NCI-H2029 (cell line): ENCODE data around the gene HDAC4.
A peak's percentile ranks its signal among the peaks of the same experiment; 100 is the strongest.

Source experiments
- DNase-seq: peaks from one replicate; lab custom pipeline; 2025; lab: John Stamatoyannopoulos, UW

The HDAC4 gene

DNA sequence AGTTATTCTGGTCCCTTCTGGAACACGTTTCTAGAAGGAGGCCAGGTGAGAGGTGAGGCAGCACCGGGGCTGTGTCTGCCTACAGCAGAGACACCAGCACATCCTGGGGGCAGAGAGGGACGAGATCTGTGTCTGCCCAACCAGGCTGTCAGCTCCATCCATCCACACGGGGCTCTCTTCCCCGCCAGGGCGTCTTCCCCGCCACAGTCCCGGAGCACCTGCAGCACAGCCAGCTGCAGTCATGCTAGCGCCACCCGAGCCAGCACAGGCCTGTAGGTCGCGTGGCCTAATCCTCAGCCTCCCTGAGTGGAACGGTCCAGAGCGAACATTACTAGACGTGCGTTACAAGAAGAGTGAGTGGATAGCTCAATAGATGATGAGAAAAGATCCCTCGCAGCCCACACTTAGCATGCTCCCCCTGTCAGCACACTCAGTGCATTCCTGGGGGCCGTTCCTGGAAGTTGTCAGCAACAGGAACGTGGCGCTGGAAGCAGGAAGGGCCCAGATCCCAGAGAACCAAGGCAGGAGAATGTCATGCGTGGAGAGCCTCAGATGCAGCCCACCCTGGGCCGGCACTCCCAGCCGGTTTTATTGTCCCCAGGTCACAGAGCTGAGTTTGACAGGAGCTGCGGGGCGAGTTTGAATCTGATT lies 374.0 kb downstream of the HDAC4 start:
- no peak for DNase-seq

DNA sequence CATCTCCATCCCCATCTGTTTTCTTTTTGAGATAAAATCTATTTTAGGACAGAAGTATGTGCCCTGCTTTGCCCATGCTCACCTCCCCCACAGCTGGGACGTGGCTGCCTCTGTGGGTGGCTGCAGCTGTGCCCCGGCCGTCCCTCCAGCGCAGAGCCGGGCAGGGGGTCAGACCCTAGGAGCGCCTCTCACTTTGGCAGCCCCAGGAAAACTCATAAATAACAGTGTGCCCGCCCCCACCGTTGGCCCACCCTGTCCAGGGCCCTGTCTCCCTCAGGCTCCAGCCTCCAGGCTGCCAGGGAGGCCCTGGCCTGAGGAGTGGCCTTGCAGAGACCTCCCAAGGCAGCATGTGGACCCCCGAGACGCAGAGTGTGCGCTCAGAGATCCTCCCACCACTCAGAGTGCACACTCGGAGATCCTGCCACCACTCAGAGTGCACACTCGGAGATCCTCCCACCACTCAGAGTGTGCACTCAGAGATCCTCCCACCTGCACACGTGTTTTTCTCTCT lies 374.8 kb downstream of the HDAC4 start:
- no peak for DNase-seq

DNA sequence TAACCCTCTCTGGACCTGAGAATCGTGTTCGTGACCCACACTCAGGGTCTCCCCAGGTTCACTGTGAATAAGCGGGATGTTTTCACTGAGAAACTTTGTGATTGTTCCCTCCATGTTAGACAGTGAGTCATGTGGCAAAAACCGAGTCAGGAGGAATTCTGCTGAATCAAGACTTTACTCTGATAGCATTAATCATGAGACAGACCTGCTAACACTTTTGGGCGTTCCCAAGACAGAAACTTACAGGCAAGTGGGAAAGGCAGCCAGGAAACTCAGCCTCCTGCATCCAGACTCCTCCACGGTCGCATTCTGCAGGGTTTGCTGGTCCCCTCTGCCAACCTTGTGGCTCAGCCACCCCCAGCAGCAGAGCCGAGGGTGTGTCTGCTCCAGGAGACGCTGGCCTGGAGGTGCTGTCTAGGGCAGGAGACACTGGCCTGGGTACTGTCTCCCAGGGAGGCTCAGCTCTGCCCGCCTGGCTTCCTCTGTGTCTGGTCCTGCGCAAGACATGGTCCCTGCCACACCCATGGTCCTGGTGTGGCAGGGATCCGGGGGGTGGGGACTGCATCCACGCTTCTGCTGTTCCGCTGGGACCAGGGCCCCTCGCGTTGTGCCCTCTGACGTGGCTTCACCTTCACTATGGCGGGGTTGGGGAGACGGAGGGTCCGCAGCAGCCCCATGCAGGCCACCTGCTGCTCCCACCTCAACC lies 375.6 kb downstream of the HDAC4 start:
- DNase-seq = no peak

DNA sequence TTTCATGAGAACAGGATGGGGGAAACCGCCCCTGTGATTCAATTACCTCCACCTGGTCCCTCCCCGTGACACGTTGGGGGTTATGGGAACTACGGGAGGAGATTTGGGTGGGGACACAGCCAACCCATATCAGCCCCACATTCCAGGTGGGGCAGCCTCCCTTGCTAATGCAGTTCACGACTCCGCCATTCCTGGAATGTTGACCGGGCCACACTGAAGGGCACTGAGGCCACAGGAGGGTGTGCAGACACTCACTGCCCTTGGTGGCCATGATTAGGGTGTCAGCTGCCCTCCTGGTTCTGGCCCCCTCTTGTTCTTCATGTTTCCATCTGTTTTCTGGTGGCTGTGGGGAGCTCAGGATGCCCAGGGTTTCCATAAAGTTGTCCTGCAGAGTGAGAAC lies 376.6 kb downstream of the HDAC4 start:
- DNase-seq = no peak

DNA sequence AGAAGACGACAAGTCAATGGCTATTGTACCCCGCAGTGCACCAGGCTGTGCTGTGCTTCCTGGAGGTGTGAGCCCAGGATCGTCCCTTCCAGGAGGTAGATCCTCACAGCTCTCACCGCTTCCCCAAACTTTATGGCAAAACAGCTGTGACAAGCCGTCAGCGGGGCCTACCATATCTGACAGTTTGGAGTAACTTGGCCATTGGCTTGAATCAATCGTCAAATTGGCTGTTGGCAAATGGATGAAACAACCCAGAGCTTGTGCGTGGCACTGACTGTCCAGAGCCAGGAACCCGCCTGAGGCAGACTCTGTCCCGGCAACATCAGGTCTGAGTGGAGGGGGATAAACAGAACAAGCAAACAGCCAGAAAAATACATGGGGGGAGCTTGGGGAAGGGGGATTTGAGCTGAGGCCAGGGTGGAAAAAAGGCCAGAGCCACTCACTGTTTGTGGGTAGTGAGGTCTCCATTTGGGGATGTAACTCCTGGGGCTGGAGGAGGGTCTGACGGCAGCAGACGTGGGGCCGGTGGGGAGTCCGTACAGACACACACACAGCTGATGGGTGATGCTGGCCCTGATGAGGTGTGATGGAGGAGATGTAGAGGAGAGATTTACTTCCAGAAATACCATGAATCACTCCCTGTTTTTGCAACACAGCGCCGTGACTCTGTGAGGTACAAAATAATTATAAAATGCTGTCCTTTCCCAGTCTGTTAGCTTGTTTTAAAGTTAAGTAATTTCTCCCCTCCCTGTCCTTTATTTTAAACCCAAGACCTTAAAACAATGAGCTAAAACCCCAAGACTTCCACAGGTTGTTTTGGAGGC lies 378.2 kb downstream of the HDAC4 start:
- no peak for DNase-seq

DNA sequence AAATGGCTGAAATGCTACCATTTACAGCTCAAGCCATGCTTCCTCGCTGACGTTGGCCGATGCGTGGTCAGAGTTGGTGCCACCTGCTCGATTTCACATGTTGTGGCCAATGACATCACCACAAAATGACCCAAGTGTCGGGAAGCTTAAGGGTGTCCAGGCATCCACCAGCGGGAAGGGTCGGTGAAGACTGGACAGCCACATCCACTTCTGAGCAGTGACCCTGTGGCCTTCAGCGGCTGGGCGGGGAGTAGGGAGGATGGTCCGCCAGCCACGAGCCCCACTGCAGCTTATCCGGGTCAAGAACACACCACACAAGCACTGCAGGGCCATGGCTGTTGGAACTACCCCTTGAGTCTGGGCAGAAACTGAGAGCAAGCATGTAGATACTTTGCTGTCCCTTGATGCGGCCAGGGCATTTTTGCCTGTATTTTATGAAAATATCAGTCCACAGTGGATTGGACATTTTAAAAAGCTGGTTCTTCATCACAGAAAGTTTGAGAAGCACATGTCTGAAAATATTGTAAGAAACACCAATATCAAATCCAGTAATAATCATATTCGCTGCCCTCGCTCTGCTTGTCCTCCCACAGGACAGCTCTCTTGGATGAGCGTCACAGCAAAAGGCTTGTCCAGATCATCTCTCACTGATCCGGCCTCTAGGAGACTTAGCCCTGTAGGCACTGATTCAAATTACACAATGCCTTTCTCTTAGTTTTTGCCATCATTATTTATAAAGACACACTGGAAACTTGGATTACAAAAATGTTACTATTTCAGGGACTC lies 379.0 kb downstream of the HDAC4 start:
- DNase-seq = no peak

DNA sequence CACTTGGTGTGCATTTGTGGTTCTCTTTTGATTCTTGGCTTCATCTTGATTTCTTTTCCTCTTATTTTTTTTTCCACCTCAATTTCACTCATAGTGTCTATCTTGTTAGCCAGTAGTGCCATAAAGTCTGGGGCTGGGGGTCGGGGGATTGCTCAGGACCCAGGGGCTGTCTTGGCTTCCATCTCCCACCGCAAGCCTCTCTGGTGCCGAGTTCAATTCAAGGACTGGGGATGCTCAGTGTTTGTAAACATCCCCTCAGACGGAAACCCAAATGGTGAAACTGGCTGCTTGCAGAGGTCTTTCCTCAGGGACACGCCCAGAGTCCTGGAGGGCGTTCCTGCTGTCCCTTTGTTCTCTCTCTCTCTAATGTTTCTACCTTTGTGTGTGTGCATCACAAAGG lies 379.6 kb downstream of the HDAC4 start:
- no peak for DNase-seq

DNA sequence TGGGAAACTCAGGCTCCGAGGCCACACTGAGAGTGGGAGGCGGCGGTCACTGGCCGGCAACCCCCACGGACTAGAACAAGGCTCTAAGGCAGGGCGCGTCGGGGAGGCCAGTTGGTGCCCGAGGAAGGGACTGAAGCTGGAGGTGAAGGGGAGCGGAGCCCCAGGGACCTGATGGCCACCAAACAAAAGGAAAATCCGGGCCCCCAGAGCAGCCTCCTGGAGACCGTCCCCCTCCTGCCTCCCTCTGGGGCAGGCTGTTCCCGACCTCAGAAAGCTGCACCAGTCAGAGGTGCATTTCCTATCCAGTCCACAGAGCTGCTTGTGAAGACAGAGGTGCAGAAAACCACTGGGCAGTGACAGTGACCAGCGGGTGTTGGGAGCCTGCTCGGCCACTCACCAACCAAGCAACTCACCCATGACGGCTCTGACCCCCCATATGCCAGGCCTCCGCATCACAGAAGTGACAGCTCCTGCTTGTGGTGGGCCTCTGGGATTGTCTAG lies 380.2 kb downstream of the HDAC4 start:
- no peak for DNase-seq

DNA sequence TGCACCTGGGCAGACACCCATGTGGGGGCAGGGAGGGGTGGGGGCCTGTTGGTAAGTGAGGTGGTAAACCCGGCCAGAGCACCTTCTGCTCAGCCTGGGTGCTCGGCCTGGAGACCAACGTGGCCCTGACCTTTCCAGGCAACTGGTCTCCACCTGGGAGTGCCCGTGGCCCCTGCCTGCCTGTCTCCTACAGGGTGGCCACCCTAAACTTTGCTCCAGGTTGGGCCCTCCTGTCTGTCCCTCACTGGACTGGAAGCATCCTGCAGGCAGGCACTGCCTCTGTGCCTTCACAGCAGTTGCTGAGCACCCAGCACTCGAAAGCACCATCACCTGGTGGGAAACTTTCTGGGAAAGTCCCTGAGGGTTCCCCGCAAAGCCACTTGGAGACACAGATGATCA lies 381.6 kb downstream of the HDAC4 start:
- no peak for DNase-seq

DNA sequence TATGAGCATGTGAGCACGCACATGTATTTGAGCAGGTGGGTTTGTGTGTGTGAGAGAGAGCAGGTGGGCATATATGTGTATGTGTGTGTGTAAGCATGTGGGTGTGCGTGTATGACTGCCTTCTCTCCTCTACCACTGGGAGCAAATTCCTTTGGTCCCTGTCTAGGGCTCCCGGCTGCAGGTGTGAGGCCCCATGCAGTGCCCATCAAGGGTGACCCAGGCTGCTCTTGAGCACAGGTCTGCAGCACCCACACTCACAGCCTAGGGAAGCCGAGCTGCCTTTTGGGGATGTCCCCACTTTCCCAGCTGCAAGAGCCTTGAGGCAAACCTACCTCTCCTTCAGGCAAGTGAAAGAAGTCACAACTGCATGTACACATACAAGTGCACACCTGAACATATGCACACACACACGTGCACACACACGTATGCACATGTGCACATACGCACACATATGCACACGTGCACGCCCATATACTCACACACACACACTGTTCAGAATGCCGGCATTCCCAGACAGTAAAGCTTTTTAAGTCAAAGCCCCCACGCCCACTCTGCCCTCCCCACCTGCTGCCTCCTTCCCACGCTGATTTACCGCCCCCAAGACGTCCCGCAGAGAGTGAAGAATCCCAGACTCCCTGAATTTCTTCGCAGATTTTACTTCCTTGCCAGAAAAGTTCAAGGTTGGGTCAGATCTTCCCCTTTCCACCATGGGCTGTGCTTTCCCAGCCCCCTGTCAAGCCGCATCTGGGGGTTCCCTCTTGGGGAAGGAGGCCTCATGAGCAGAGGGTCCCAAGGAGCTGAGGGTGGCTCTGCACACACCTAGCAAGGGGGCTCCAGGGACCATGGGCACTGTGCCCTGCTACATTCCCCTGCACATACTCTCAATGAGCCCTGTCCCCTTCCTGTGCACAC lies 382.3 kb downstream of the HDAC4 start:
- DNase-seq = no peak

DNA sequence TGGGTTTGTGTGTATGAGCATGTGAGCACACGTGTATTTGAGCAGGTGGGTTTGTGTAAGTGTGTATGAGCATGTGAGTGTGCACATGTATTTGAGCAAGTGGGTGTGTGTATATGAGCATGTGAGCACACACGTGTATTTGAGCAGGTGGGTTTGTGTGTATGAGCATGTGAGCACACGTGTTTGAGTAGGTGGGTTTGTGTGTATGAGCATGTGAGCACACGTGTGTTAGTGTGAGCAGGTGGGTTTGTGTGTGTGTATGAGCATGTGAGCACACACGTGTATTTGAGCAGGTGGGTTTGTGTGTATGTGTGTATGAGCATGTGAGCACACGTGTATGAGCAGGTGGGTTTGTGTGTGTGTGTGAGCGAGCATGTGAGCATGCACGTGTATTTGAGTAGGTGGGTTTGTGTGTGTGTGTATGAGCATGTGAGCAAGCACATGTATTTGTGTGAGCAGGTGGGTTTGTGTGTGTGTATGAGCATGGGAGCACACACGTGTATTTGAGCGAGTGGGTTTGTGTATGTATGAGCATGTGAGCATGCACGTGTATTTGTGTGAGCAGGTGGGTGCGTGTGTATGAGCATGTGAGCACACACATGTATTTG lies 383.2 kb downstream of the HDAC4 start:
- no peak for DNase-seq

DNA sequence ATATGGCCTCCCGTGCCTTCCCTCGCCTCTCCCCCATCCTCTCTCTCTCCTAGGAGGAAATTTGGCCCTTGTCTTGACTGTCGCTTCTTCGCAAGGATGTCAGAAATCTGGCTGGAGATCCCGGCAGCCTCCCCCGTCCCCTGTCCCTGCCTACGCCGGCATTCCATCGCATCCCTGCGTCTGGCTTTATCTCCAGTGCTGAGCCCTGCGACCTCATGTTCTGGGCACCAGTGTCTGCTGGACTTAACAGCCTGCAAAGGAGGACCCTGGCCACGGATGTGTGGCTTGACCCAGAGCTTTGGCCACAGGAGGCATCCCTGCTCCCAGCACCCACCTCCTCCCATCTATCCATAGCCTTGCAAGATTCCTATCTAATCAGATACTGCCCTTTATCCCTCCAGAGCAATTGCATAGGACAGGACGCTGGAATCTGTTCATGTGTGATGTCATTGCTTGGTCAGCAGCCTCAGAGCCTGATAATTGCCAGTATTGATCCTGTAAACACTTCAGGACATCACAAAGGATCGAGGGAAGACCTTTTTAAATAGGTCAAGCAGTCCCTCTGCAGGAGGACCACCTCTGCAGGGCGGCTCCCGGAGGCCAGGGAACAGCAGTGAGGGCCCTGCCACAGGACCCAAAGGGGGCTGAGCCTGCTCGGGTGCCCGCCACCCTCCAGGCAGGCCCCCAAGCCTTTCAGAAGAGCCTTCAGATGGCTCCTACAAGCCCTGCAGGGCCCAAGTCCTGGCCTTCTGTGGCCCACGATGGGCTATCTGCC lies 384.7 kb downstream of the HDAC4 start:
- no peak for DNase-seq

DNA sequence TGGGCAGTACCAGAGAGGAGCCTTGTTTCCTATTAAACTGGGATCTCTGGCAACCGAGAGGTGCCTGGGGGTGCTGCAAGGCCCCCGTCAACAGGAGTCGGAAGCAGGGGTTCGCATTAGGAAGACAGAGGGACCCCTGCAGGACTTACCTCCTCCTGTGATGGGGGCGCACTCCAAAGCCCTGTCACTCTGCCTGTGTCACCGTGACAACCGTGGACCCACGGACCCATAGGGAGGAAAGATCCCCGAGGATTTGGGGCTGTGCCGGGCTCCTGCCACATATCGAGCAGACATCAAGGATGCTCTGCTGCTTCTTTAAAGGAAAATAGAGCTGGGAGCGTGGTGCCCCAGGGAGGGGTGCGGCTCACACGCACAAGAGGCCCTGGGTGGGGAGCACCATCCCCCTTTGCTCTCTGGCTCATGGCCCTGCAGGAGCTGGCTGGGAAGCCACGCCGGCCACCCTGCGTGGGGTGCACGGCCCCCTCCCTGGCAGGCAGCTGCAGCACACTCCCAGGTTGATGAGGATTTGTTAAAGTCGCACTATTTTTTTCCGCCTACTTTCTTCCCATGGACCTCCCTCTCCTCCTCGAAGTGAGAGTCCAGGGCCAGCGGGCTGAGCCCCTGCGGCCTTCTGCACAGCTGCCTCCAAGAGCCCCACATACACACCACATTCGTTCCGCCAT lies 385.5 kb downstream of the HDAC4 start:
- no peak for DNase-seq

DNA sequence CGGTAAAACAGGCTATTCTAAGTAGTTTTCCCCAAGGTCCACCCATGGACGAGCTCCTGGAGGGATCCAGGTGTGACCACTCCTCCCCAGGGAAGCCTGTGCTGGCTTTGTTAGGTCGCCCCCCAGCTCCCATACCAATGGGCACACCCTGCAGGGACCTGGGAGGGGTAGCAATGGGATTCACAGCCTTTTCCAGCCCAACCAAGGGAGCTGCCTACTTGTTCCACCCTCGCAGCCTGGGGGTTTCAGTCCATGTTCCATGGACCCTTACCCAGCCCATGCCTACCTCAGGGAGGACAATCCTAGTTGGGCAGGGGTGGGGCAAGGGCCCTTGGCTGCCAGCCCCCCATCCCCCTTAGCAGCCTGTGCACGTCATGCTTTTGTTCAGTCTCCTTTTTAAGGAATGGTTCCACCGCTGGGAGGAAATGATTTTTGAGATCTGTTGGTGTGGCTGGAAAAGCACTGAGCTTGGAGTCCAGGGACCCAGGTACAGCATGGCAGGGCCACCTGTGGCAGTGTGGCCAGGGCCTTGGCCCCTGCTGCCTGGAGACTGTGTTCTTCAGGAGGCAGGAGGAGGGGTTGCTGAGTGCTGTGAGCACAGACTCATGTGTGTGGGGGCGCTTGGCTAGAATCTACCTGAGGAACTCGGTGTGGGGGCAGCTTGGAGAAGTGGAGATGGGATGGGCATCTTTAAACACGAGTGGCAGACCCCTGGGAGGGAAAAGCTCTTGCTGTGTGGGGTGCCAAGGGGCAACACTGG lies 386.2 kb downstream of the HDAC4 start:
- no peak for DNase-seq

DNA sequence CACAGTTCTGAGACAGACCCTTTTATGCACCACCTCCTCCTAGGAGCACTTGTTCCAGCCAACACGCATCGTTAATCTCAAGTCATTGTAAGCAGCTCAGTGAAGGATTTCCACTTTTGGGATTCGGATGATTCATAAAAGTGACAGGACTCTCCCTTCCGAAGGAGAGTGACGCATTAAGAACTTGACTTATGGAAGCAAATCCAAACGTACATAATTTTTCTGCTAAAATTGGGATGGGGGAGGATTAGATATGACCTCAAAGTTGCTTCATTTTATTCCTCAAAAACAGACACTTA lies 387.2 kb downstream of the HDAC4 start:
- DNase-seq = no peak

DNA sequence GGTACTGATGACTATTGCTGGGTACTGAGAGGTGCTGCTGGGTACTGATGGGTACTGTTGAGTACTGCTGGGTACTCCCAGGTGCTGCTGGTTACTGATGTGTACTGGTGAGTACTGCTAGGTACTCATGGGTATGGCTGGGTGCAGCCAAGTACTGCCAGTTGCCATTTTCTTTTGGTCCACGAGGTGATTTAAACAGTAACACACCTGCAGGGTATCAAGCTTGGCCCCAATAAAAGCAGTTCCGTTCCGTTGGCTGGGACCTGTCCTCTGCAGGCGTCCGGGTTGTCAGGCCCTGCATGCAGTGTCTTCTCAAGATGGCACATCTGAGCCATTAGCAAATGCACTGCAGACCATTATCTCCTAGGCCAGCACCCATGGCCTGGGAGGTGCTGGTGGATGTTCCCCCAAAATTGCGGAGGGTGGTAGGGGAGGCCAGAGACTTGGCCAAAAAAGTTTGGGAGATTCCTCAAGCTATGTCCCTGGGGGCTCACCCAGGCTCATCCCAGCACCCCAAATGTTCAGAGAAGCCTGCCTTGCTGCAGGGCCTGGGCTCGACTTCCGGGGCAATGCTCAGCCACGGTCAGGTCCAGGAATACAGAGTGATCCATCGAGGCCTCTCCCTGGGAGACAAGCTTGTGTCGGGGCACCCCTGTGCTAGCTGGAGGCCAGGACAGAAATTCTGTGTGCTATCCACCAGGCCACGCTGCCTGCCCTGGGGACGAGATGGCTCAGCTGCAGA lies 387.7 kb downstream of the HDAC4 start:
- no peak for DNase-seq

DNA sequence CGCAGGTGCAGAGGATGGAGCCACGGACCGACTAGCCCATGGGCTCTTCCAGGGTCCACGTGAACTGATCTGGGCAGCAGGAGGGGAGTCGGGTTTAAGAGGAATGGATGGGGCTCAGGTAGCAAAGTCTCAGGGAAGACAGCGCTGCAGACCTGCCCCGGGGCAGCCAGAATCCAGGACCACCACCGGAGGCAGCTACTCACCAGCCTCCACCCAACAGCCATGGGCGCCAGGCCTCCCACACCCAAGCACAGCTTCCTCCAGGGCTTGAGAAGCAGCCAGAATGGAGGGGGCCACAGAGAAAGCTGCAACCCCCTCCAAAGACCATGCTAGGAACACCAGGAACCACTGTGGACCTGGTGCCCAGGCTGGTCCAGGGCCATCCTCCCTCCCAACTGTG lies 388.6 kb downstream of the HDAC4 start:
- no peak for DNase-seq

DNA sequence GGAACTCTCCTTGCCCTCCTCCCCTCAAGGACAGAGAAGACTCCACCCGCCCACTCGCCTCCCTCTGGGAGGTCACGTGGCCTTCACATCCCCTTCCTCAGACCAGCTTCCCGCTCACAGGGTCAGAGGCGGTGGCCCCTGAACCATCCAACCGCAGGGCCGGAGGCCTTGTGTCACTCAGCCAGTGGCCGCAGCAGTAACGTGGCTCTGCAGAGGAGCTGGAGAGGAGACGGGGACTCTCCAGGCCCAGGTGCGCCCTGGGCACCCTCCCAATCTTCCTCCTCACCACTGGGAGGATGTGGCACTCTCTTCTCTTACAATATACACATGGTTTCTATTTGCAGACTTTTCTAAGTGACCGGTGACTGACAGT lies 391.2 kb downstream of the HDAC4 start:
- peak; percentile 23 for DNase-seq
